ACHN (cell line): Measurements from ENCODE around the gene CACNA1C.

ENCODE experiments used
- DNase-seq: peaks from one replicate; pipeline ENCODE4 v3.0.0-alpha.2; 2015
- in situ Hi-C: cut with HindIII; loops from 2 replicates; pipeline ENCODE4 v1.10.0; 2017; ENCODE audit warnings: low sequenced_read_pairs, low pct_ligation_motif_present, low pct_unique_long_range_greater_than_20kb

Gene CACNA1C

DNA sequence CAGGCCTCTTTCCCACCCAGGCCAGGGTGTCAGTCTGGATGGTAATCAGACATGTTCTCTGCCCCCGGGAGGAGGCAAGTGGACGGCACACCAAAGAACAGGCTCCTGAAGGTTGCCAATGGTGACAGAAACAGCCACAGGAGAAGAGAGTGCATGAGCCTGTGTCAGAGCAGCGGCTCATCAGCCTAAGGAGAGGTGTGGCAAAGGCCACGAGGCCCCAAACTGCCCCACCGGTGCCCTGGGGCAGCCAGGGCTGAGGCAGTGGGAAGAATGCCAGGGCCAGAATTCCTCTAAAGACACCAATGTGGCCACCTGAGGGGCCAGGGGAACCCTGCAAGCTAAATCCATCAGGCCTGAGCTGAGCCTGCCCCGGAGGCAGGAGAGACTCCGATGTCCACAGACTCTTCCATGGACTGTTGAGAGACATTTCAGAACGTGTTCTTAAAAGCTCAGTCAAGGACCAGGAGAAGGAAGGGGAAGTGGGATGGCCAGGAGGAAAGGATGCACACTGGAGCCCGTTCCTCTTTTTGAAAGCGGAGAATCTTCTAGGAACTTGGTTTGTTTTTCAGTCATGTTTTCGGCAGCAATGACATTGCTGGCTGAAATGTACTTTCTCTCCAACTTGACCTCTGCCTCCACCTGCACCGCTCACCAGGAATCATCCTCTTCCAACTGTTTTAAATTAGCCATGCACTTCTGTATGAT lies 565.7 kb downstream of the CACNA1C start:
- in situ Hi-C loops: no loop called here
- DNase-seq: no peak

DNA sequence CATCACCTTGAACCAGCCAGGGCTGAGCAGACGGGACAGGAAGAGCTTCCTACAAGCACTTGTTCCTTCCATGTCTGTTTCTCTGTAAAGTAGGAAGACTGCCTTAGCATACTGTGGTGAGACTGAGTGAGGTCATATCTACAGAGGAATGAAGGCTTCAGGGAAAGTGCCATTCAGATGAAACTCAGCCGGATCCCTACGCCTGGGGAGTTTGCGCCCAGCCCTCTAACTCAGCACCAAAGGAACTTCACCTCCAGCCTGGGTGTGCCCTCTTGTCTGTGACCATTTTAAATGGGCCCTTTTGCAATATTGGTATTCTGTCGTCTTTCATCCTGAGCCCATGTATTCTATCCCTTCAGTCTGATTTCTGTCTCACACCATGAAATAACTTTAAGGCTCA lies 566.3 kb downstream of the CACNA1C start:
- in situ Hi-C loops: no loop called here

DNA sequence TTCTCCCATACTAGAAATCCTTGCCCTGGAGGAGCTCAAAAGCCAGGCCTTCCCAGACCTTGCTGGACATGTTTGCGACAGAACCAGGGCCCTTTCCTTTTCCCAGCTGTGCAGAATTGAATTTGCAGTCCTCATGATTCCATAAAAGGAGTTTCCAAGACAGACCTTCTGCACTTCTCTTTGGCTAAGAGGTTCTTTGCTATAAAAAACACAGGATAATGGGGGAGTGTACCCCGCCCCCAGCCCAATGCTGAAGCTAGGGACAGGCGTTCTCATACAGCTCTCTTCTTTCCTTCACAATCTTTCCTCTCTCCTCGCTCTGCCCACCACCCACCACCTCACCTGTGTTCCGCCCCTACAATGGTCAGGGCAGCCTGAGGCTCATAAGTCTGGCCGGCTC lies 569.7 kb downstream of the CACNA1C start:
- in situ Hi-C loops: no loop called here
- no peak for DNase-seq

More for the DNA sequence above, 566.3 kb downstream of the CACNA1C start:
- DNase-seq: no peak

DNA sequence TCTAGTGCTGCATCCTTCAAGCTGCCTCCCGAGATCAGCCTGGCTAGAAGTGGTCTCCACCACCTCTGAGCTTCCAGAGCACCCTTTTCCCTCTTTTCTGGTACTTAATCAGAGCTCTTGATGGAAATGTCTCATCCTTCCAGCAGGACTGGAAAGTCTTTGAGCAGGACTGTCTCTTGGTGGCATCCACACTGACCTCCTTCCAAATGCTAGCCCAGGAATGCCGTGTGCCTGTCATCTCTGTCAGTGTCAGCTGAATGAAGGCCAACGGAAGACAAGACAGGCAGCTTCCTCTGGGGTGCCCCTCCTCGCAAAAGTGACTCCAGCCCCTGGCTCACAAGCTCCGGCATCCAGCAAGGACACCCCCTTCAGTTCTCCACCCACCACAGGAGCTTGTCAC lies 570.7 kb downstream of the CACNA1C start:
- in situ Hi-C loops: no loop called here

DNA sequence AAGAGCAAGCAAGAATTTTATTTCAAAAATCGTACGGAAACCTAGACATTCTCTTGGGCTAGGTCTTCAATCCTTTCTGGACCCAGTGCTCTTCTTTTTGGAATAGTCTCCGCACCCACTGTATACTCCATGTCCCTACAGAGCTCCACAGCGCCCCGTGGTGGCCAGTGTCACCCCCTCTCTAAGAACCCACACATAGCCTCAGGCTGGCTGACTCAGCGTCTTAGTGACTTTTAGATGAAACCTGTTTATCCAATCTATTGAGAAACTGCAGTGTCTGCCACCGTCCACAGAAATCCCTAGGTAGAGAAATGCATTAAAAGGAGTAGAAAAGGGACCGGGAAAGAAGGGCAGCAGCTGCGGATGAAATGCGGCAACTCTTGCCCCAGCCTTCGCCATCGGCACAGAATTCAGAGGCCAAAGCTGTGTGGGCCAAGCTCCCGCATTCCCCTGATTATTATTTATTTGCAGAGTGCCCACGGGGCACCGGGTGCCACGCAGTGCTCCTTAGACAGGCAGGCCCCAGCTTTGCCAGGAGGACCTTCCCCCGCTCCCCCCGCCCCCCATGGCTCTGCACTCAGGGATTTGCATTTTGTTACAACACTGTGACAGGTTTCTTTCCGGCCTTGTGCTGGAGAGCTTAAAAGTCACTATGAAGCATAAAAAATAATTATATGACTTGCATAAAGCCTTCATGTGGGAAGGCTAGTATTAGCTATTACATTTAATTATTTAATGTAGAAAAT lies 571.9 kb downstream of the CACNA1C start:
- in situ Hi-C loops: no loop called here
- peak; percentile 14 for DNase-seq

More for the DNA sequence above, 570.7 kb downstream of the CACNA1C start:
- DNase-seq: no peak

DNA sequence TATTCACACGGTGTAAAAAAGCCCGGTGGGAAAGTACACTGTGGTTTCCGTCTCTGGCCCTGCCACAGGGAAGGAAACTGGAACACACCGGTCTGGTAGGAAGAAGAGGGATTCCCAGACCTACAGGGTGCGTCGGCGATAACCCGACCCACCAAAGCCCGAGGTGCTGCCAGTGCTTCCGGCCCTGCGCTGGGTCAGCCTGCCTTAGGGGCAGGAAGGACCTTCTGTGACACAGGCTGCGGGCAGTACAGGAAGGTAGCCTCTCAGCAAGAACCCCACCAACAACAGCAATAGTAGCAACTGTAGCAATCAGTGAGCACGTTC lies 572.5 kb downstream of the CACNA1C start:
- DNase-seq: no peak
- in situ Hi-C loops: no loop called here

DNA sequence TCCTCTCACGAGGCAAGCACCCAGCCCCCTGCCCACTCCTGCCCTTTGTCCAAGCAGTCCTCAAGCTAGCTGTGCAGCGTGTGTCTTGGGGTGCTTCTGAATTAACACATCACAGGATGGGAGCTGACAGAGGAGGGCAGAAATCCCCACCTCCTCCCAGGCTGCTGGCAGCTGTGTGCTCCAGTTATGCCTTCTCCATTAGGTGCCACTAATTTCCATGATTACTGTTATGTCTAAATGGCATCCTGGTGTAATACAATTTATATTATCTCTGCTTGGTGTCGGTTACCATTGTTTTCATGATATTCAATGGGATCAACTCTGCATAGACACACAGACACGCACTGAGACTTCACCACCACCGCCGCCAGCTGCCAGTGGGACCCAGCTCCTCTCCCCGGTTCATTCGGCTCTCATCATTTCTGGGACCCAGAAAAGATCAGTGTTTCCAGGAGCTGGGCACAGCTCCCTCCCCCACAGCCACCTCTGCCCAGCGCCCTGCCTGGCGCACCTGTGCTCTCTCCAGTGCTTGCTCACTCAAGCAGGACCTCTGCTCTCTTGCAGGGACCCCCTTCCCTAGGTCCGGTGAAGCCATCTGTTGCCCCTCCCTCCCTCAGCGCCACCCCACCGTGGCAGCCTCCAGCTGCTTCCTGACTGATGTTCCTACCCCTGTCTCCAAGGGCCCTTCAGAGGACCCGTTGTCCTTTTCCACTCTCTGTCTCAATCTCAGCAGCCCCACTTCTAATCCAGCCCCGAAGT lies 574.5 kb downstream of the CACNA1C start:
- no peak for DNase-seq
- in situ Hi-C loops: no loop called here

DNA sequence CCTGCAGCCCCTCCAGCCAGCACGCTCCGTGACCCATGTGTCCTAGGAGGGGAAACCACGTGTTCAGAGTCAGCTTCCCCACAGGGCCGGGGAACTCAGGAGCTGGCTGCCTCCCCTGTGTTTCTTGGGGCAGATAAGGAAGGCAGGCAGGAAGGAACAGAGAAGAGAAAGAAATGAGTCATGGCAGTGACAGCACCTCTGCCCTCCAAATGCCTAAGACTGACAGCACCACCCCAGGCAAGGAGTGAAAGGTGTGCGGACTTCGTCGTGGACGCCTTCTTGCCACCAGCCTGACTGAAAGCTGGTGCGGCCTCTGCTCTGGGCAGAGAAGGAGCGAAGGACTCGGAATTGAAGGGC lies 575.0 kb downstream of the CACNA1C start:
- in situ Hi-C loops: no loop called here
- DNase-seq: no peak

DNA sequence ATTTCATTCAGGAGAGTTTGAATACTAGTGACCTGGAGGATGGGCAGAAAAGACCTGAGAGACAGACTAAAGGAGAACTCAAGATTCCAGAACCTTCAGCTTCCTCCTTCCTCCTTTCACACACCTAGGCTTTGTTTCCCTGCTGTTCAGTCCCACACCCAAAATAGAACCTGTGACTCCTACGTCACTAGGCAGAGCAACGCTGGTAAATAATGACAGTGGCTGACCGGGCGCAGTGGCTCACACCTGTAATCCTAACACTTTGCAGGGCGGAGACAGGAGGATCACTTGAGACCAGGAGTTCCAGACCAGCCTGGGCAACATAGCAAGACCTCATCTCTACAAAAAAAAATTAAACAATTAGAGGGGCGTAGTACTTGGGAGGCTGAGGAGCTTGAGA lies 575.6 kb downstream of the CACNA1C start:
- no peak for DNase-seq
- in situ Hi-C loops: no loop called here

DNA sequence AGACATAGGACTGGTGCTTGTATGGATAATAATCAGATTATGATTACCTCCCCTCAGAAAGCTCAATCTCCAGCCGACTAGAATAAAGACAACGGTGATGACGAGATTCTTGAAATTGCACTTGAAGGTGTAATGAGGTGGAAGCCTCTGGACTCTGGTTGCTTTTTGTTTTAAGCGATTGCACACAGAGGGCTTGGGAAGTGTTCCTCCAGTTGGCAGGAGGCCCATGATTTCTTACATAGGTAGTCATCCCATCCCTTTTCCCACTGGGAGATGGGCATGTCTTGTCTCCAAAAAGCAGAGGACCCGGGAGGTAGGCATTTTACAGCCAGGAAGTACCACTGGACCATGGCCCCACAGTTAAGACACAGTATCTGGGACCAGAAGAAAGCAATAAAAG lies 576.3 kb downstream of the CACNA1C start:
- in situ Hi-C loops: no loop called here

DNA sequence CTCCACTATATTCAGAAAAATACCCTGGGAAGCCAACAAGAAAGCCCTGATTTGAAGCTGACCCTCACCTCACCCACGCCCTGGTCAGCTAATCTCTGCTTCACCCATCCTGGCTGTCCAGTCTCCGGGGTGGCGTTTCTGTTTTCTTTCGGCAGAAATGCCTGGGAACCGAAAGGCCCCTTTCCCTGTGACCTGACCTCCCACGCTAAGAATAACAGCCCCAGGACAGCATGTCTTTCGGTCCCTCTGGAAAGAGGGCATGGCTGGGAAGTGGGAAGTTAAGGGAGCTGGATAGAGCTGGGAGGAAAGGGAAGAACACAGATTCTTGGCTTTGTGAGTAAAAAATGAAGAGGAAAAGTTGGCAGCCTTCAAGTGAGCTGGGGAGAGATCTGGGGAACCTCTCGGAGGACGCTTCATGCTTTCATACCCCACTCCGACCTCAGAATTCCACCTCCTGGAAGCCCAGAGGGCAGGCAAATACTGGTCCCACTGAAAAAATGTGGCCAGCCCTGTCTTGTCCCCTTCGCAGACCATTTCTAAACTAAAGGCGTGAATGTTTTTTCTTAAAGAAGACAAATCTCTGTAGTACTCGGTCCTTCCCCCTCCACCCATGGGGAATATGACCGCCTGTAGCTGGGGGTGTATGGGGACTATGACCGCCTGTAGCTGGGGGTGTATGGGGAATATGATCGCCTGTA lies 579.0 kb downstream of the CACNA1C start:
- in situ Hi-C loops: no loop called here
- DNase-seq: no peak

More for the DNA sequence above, 576.3 kb downstream of the CACNA1C start:
- no peak for DNase-seq

DNA sequence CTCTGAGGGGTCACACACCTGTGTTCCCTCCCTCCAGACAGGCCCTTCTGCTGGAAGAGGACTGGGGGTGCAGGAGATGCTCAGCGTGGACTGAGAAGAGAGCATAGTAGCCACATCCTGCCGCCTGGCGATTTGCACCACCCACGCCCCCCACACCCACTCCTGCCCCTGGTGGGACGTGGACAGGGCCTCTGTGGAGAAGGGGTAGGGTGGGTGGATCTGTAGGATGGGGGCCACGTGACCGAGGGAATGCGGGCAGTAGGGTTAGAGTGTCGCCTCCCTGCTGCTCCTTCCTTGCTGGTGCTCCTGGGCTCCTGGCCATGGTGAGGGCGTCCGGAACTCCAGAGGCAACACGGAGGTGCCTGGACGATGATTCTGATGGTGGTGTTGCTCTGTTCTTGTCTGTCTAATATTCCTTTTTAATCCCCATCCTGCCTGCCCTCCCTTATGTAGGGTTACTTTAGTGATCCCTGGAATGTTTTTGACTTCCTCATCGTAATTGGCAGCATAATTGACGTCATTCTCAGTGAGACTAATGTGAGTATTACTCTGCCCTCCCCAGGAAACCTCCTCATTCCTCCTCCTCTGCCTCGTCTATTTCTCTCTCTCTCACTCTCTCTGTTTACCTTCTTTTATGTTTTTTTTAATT lies 580.5 kb downstream of the CACNA1C start:
- DNase-seq: no peak
- in situ Hi-C loops: no loop called here

DNA sequence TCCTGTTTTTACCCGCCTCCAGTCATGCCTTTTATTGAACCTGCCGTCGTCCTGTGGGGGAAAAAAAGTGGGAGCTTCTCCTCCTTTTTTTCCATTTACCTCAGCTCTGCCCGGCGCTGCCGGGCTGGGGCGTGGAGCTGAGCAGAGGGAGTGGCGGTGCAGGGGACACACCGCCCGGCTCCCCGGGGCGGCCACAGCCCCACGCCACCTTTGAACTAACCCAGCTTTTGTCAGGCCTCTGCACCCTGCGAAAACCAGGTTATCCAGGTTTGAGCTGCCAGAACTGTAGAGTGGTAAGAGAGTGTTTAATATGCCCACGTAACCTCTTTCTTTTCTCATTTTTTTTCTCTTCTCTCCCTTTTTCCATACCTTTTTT lies 581.0 kb downstream of the CACNA1C start:
- in situ Hi-C loops: no loop called here
- no peak for DNase-seq

DNA sequence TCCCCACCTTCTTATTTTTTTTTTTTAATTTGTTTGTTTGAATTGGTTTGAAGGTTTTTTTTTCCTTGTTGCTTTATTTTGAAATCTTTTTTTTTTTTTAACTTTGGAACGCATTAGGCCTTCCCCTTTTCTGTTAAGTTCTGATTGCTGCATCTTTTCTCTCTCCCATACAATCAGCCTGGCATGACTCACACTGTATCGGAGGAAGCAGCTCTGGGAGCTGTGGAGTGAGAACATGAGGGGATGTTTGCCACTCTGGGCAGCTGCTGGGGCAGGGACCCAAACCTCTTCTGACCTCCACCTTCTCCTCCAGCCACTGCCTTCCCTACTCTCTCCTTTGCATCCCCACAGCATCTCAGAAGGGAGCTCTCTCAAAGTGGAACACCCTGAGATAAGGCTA lies 581.7 kb downstream of the CACNA1C start:
- in situ Hi-C loops: no loop called here
- DNase-seq: no peak

DNA sequence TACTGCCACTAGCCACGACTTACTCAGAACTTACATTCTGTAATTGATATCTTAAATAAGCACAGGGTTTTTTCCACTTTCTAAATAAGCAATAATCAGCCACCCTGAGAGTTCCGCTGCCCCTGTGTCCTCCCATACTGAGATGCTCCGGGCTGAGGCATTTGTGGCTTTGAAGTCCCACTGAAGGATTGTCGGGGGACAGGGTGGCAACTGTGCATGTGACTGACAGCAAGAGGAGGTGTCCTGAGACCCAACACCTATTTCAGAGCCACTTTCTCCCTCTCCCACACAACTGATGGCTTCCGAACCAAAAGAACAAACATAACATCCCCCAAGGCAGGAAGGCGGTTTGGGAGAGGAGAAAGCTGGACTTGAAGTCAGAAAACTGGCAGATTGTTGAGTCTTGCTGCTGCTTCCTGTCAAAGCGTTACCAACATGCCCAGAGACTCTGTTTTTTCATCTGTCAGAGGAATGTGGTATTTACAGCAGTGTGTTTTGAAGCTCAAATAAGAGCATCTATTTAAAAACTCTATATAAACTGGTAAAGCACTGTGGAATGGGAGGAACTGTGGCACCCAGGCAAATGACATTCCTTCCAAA lies 584.1 kb downstream of the CACNA1C start:
- DNase-seq: no peak
- in situ Hi-C loops: no loop called here

DNA sequence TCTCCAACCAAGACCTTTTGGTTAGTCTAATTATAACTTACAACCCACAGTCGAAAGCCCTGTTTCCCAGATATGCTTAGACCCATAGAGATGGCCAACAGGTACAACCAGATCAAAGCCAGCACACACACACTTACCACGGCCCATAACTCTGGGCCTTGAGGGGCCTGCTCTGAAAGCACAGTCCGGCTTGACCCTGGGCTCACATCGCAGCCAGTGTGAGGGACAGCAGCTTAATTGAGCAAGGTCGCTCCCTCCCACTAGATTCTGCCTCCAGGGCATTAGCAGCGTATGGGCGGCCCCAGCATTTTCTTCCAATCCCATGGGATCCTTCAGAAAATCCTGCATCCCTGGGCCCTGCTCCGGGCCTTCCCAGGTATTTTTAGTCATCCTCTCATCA lies 584.6 kb downstream of the CACNA1C start:
- in situ Hi-C loops: no loop called here
- DNase-seq: no peak

DNA sequence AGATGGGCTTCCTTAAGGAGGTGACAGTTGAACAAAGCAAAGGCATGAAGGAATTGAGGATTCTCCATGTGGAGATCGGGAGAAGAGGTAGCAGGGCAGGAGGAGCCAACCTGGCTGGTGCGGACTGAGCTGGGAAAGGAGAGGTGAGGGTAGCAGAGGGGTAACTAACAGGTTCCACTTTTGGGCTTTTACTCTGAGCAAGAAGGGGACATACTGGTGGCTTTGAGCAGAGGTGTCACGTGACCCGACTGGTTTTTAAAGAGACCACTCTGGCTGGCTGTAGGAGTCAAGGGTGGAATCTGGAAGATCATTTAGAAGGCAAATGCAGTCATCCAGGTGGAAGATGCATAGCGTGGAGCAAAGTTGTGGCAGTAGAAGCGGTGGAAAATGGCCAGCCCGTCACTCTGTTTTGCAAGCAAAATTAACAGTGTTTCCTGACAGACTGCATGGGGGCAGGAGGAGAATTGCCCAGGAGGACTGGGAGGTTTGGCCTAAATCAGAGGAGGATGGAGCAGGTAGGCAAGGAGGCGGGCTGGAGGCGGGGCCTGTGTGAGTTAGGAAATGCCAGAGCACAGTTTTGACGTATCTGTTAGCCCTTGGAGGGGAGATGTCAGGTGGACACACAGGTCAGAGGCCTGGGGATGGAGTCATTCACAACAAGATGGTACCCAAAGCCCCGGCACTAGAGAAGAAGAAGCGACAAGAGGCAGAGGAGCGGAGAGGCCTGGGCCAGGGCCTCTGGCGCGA lies 585.7 kb downstream of the CACNA1C start:
- in situ Hi-C loops: no loop called here

DNA sequence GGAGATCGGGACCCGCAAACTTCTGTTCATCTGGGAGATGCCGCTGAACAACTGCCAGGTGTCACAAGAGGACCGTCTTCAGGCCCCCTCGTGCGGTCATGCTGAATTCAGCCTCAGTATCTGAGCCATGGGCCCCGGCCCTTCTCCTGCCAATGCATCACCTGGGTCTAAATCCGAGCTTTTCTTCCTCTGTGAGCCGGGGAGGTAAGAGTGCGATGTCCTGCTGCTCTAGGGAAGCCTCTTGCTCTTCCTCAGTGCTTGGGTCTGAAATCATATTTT lies 586.2 kb downstream of the CACNA1C start:
- in situ Hi-C loops: no loop called here
- no peak for DNase-seq

More for the DNA sequence above, 585.7 kb downstream of the CACNA1C start:
- no peak for DNase-seq
